Measurements from ENCODE around the gene CCDC86.

CCDC86 gene

DNA sequence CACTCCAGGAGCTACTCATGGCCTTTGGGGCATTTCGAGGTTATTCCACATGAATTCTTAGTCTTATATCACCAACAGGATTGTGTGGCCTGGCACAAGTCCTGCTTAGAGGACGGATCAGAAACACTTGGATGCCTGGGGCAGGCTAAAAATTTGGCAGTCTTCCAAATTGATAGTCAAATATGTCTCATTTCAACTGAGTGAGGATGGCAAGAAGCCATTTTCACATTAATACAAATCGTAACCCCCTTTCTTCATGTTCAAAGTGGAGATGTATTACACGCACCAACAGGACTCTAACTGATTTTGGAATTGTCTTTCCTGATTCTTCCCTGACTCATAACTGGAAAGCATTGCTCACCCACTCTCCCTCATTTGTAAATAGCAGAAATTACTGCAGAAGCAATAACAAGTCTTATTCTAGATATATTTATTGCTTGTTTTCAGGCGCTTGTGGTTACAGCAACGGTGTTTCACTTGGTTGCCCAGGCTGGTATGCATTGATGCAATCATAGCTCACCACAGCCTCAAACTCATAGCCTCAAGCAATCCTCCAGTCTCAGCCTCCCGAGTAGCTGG is 10.3 kb upstream of the CCDC86 start:
- no peak for DNase-seq

GRCh38 chr11:60834742-60835533 is 7.0 kb upstream of the CCDC86 start:
- no peak for DNase-seq

DNA sequence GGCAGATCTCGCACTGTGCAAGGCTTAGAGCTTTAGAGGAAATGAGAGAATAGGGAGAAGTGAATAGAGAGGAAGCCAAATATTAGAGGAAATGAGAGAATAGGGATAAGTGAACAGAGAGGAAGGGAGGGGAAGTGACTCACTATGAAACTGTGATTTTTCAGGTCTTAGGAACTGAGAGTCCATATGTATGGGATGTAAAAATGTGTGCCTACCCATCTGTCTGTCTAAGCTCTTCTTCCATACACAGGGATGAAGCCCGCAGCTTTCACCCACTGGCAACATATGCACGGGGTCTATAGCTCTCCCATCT is 6.4 kb upstream of the CCDC86 start:
- DNase-seq = peak; percentile 89

- no peak for DNase-seq
Measured at GRCh38 chr11:60836866-60837515, 4.9 kb upstream of the CCDC86 start.

- DNase-seq = no peak
Measured at GRCh38 chr11:60838132-60838531, 3.8 kb upstream of the CCDC86 start.

GRCh38 chr11:60840470-60841430 is 1.2 kb upstream of the CCDC86 start:
- DNase-seq = no peak

- DNase-seq = no peak
Measured at GRCh38 chr11:60842668-60843600, 1.0 kb downstream of the CCDC86 start.

DNA sequence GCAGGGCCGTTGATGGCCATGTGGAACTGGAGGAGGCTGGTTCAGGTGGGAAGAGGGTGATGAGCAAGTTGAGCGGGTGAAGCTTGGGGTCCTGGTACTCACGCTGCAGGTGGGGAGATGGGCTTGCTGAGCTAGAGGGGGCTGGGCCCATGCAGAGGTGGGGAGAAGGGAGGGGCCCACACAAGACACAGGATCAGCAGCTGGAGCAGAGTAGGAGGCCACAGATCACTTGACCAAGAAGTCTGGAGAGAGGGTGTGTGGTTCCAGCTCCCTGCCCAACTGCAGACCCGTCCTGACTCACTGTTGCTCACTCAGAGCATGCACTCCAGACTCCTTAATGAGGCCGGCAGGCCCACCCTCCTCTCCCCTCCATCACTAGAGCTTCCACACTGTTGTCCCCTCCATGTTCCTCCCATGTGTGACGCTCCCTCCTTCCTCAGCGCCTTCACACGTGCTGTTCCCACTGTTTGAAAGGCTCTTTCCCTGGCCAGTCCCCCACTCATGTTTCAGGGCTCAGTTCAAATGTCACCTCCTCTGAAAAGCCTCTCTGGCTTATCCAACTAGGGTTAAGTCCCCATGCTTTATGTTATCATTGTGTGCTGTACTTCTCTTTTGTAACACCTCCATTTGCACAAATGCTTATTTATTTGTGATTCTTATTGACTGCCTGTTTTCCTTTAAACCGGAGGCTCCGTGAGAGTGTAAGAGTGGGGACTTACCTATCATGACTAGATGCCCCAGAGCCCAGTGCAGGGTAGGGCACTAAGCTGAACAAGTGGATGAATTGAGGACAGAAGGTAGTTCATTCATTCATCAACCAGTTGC is 2.3 kb downstream of the CCDC86 start:
- DNase-seq = no peak

GRCh38 chr11:60844870-60845221 is 2.9 kb downstream of the CCDC86 start:
- no peak for DNase-seq

GRCh38 chr11:60845338-60845737 is 3.4 kb downstream of the CCDC86 start:
- no peak for DNase-seq

DNA sequence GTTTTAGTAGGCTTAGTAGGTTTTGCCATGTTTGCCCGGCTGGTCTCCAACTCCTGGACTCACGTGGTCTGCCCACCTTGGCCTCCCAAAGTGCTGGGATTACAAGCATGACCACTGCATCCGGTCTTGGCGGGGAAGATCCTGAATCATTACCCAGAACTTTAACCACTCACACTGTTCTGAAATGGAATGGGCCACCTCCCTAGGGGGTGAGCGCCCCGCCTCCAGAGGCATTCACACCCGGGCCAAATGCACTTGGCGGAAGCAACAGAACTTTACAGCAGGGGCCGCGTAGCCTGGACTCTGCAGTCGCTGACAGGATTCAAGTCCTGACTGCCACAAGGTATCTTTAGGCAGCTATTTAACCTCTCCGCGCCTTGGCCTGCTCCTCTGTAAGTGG is 5.4 kb downstream of the CCDC86 start:
- no peak for DNase-seq

DNA sequence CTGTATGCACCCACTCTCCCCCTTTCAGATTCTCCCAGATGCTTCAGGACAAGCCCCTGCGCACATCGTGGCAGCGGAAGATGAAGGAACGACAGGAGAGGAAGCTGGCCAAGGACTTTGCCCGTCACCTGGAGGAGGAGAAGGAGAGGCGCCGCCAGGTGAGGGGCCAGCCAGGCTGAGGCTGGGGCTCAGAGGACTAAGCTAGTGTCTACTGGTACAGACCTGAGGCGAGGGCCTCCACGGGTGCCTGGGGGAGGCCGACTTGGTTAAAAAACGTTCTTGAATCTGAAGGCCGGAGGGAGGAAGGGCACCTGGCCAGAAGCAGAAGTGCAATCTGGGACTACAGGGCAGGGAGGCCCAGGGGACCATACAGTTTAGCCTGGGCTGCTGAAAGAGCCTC is 6.0 kb downstream of the CCDC86 start:
- DNase-seq = no peak

GRCh38 chr11:60848714-60849151 is 6.8 kb downstream of the CCDC86 start:
- DNase-seq = no peak

DNA sequence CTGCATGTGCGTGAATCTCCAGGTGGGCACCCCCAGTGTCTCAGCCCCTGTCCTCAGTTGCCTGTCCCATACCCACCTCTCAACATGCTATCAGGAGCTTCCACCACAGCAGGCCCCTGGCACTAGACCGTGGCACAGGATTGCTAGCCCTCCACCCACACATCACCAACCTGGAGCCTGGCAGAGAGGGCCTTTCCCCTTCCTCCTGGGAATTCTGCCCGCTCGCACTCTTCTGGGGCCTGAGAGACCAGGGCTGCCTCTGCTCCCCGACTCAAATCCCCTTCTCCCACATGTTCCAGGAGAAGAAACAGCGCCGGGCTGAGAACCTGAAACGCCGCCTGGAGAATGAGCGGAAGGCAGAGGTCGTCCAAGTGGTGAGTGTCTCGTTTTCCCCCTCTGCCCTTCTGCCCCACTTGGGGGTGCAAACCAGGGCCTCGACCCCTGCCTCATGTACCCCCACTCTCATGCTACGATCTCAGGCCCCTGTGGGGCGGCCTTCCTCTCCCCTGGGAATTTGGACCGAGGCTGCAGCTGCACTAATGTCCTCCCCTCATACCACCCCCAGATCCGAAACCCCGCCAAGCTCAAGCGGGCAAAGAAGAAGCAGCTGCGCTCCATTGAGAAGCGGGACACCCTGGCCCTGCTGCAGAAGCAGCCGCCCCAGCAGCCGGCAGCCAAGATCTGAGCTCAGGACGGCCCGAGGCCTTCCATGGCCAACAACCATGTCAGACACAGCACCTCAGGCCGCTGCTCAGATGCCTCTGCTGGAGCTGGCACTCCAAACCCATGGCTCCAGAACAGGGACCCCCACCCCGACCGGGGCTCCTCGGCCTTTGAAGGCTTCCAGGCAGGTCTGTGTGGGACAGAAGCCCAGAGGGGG is 8.0 kb downstream of the CCDC86 start:
- no peak for DNase-seq

GRCh38 chr11:60851327-60852104 is 9.6 kb downstream of the CCDC86 start:
- no peak for DNase-seq

- no peak for DNase-seq
Measured at GRCh38 chr11:60852117-60852981, 10.4 kb downstream of the CCDC86 start.

- DNase-seq = no peak
Measured at GRCh38 chr11:60852982-60853950, 11.4 kb downstream of the CCDC86 start.

Measured in MV-4-11 (cell line).